ENCODE results near the gene IGF1R.
"Not testable (repeated sequence)": the region's sequence is repeated elsewhere in the genome, so short reads cannot be mapped to it uniquely, and the experiment has no call there.

Gene IGF1R

GRCh38 chr15:98647774-98648653 lies at the start of gene IGF1R:
IGF1R (plus strand) TSS chr15:98648539; CDS start chr15:98649582, 1,043 bp downstream.
- DNase-seq (ENCODE audit: low spot score) = peak; percentile 86

- DNase-seq (ENCODE audit: low spot score) = peak; percentile 12
These were observed 48.2 kb upstream of the IGF1R start for GRCh38 chr15:98599909-98600691.

- no peak for DNase-seq (ENCODE audit: low spot score)
These were observed 43.4 kb upstream of the IGF1R start for GRCh38 chr15:98604983-98605382.

GRCh38 chr15:98609144-98609852 lies 39.0 kb upstream of the IGF1R start:
- DNase-seq (ENCODE audit: low spot score) = no peak

- no peak for DNase-seq (ENCODE audit: low spot score)
These were observed 37.3 kb upstream of the IGF1R start for GRCh38 chr15:98610991-98611390.

GRCh38 chr15:98611808-98612207 lies 36.5 kb upstream of the IGF1R start:
- DNase-seq (ENCODE audit: low spot score) = no peak

GRCh38 chr15:98612490-98613110 lies 35.7 kb upstream of the IGF1R start:
- DNase-seq (ENCODE audit: low spot score) = no peak

- no peak for DNase-seq (ENCODE audit: low spot score)
These were observed 33.7 kb upstream of the IGF1R start for GRCh38 chr15:98614681-98615080.

GRCh38 chr15:98616397-98616796 lies 31.9 kb upstream of the IGF1R start:
- no peak for DNase-seq (ENCODE audit: low spot score)

- DNase-seq (ENCODE audit: low spot score) = no peak
These were observed 30.9 kb upstream of the IGF1R start for GRCh38 chr15:98617328-98617980.

- not testable (repeated sequence) for DNase-seq (ENCODE audit: low spot score)
These were observed 29.8 kb upstream of the IGF1R start for GRCh38 chr15:98618576-98618975.

GRCh38 chr15:98620020-98620419 lies 28.3 kb upstream of the IGF1R start:
- DNase-seq (ENCODE audit: low spot score) = no peak

GRCh38 chr15:98621021-98621420 lies 27.3 kb upstream of the IGF1R start:
- no peak for DNase-seq (ENCODE audit: low spot score)

- DNase-seq (ENCODE audit: low spot score) = no peak
These were observed 22.7 kb upstream of the IGF1R start for GRCh38 chr15:98625614-98626013.

GRCh38 chr15:98626153-98626552 lies 22.2 kb upstream of the IGF1R start:
- DNase-seq (ENCODE audit: low spot score) = no peak

GRCh38 chr15:98628216-98628615 lies 20.1 kb upstream of the IGF1R start:
- no peak for DNase-seq (ENCODE audit: low spot score)

- no peak for DNase-seq (ENCODE audit: low spot score)
These were observed 12.5 kb upstream of the IGF1R start for GRCh38 chr15:98635848-98636247.

- DNase-seq (ENCODE audit: low spot score) = no peak
These were observed 5.2 kb upstream of the IGF1R start for GRCh38 chr15:98643115-98643514.

- no peak for DNase-seq (ENCODE audit: low spot score)
These were observed 1.8 kb upstream of the IGF1R start for GRCh38 chr15:98646546-98647025.

GRCh38 chr15:98647026-98647773 lies 1.1 kb upstream of the IGF1R start:
- peak; percentile 31 for DNase-seq (ENCODE audit: low spot score)

Data from CD4-positive, alpha-beta T cell treated with Interleukin-15 for 4 hours (primary cell).